ENCODE data around the gene FRMD8. TPM values are rescaled to one million over a fixed set of nuclear protein-coding genes. Genes with fewer than 3 reads are reported as not detected.

The FRMD8 gene
- total and polyA plus RNA-seq, 9 of the 15 experiments (the other 6 are each of a cell fraction or from before 2014, with no cell fraction given): 4.5 to 54.5 (median 15.8) TPM

DNA sequence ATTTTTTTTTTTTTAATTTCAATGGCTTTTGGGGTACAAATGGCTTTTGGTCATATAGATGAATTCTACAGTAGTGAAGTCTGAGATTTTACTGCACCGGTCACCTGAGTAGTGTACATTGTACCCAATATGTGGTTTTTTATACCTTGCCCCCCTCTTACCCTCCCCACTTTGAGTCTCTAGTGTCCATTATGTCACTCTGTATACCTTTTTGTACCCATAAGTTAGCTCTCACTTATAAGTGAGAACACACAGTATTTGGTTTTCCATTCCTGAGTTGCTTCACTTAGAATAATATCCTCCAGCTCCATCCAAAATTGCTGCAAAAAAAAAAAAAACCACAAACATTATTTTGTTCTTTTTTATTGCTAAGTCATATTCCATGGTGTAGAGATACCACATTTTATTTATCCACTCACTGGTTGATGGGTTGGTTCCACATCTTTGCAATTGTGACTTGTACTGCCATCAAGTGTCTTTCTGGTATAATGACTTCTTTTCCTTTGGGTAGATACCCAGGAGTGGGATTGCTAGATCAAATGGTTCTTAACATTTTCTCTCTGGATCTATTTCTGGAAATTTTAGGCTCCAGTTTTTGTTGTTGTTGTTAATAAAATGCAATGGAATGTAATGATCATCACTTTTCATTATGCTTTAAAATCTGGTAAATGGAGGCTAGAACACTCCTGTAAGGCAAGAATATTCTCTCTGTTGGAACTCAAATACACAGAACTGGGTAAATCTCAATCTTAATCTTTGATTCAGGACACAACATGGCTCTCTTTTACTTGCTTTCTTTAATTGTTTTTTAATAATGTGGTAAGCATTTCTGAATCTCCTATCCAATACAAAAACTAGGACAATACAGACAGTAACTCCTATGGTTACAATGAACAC, 46.5 kb downstream of the FRMD8 start (continued):
- TF ChIP-seq, protein P1, sequence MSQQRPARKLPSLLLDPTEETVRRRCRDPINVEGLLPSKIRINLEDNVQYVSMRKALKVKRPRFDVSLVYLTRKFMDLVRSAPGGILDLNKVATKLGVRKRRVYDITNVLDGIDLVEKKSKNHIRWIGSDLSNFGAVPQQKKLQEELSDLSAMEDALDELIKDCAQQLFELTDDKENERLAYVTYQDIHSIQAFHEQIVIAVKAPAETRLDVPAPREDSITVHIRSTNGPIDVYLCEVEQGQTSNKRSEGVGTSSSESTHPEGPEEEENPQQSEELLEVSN (IDR thresholded peaks at IDR 0.05; ENCODE audit: borderline replicate concordance in 1 of 2, extremely low read depth in 1 of 2, insufficient read depth in 1 of 2, insufficient read length in 1 of 2, low read depth in 1 of 2, low read length in 1 of 2, poor library complexity in 1 of 2, severe bottlenecking in 1 of 2): no peak
- TF ChIP-seq SUPT5H (IDR thresholded peaks at IDR 0.05) (0 out of 2 replicates have a peak, but pooled peaks have one; percentile 59), ZBTB7A (IDR thresholded peaks at IDR 0.05; ENCODE audit: borderline replicate concordance, control insufficient read depth, low read depth, low read length) (no peak), ZNF23 (CRISPR knock-in tag; IDR thresholded peaks at IDR 0.05) (no peak), KHSRP (IDR thresholded peaks at IDR 0.05) (peak; percentile 20; the same call in 1 of the 2 replicates), STAT5A (IDR thresholded peaks at IDR 0.05; ENCODE audit: borderline replicate concordance, low read length) (no peak), ARHGAP35 (IDR thresholded peaks at IDR 0.05; ENCODE audit: partially characterized antibody) (no peak), ZNF232 (CRISPR knock-in tag; IDR thresholded peaks at IDR 0.05) (no peak), ELF2 (CRISPR knock-in tag; IDR thresholded peaks at IDR 0.05) (no peak), POLR2B (IDR thresholded peaks at IDR 0.05; ENCODE audit: low read depth, partially characterized antibody) (peak; percentile 60), PCBP1 (IDR thresholded peaks at IDR 0.05; ENCODE audit: low read depth, low read length, poor library complexity, severe bottlenecking) (no peak), EHMT2 (IDR thresholded peaks at IDR 0.05) (no peak), ZKSCAN8 (CRISPR knock-in tag; IDR thresholded peaks at IDR 0.05) (no peak), GTF2F1 (IDR thresholded peaks at IDR 0.05; ENCODE audit: low read depth, low read length) (no peak), RBM34 (IDR thresholded peaks at IDR 0.05; ENCODE audit: borderline replicate concordance, insufficient read depth, low read length) (no peak)

Measured in K562 (cell line).